KG1 (cell line): ENCODE measurements around the gene SYNPR.

Experiments used
- DNase-seq: peaks from one replicate; lab custom pipeline; 2025; lab: John Stamatoyannopoulos, UW

SYNPR gene

GRCh38 chr3:63384382-63384781, 106.3 kb downstream of the SYNPR start:
- DNase-seq: no peak

- no peak for DNase-seq
Observed at GRCh38 chr3:63385629-63386028, 107.5 kb downstream of the SYNPR start.

GRCh38 chr3:63386568-63386967, 108.5 kb downstream of the SYNPR start:
- no peak for DNase-seq

GRCh38 chr3:63387568-63387967, 109.5 kb downstream of the SYNPR start:
- no peak for DNase-seq

- no peak for DNase-seq
Observed at GRCh38 chr3:63390710-63391230, 112.7 kb downstream of the SYNPR start.

GRCh38 chr3:63395960-63396359, 117.9 kb downstream of the SYNPR start:
- DNase-seq: no peak

GRCh38 chr3:63400246-63400860, 122.2 kb downstream of the SYNPR start:
- DNase-seq: no peak

- DNase-seq: no peak
Observed at GRCh38 chr3:63405882-63406281, 127.8 kb downstream of the SYNPR start.

GRCh38 chr3:63413523-63413922, 135.4 kb downstream of the SYNPR start:
- DNase-seq: no peak

GRCh38 chr3:63414607-63415006, 136.5 kb downstream of the SYNPR start:
- no peak for DNase-seq

- no peak for DNase-seq
Observed at GRCh38 chr3:63429905-63430304, 151.8 kb downstream of the SYNPR start.

GRCh38 chr3:63430875-63431274, 152.8 kb downstream of the SYNPR start:
- no peak for DNase-seq

- DNase-seq: no peak
Observed at GRCh38 chr3:63437858-63438257, 159.8 kb downstream of the SYNPR start.

- no peak for DNase-seq
Observed at GRCh38 chr3:63438826-63439371, 160.8 kb downstream of the SYNPR start.

- DNase-seq: no peak
Observed at GRCh38 chr3:63441262-63441661, 163.2 kb downstream of the SYNPR start.

GRCh38 chr3:63442918-63443317, 164.8 kb downstream of the SYNPR start:
- DNase-seq: no peak

GRCh38 chr3:63450023-63450422, 171.9 kb downstream of the SYNPR start:
- no peak for DNase-seq

GRCh38 chr3:63450634-63451363, 172.7 kb downstream of the SYNPR start:
- no peak for DNase-seq

GRCh38 chr3:63456901-63457300, 178.8 kb downstream of the SYNPR start:
- DNase-seq: no peak

GRCh38 chr3:63458405-63458804, 180.3 kb downstream of the SYNPR start:
- DNase-seq: no peak

- DNase-seq: no peak
Observed at GRCh38 chr3:63462732-63463131, 184.6 kb downstream of the SYNPR start.

GRCh38 chr3:63467392-63467791, 189.3 kb downstream of the SYNPR start:
- DNase-seq: no peak

- DNase-seq: no peak
Observed at GRCh38 chr3:63470745-63471144, 192.6 kb downstream of the SYNPR start.
